ENCODE measurements around the gene NISCH.

DNA sequence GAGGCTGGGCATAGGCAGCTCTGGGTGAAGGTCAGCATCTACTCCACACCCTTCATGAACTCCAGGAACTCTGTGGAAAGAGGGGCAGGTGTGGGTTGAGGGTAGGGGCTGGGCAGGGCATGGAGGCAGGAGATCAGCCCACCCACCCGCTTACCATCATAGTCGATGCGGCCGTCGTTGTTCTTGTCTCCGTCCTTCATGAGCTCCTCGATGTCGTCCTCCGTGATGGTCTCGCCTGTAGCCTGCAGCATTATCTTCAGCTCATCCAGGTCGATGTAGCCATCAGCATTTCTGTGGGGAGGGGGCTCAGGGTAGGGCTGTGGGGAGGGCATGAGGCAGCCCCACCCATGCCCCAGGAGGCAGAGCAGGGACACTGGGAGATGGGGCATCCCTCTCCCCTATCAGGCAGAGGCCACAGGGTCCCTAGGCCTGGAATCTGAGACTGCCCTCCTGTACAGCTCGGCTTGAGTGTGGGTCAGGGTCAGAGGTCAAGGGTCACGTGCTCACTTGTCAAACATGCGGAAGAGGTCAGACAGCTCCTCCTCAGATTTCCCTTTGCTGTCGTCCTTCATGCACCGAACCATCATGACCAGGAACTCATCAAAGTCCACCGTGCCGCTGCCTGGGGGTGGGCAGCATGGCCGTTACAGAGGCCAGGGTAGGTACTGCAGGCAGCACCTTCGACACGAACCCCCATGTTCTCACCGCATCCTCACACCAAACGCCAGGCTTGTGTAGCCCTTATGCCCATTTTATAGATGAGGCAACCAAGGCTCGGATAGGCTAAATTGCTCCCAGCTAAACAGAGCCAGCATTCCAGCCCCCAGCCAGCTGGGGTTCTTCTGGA, 3.9 kb upstream of the NISCH start:
- TF ChIP-seq GABPB1 (CRISPR knock-in tag; IDR thresholded peaks at IDR 0.05) (no peak), CTCF (IDR thresholded peaks at IDR 0.05) (no peak), FOXJ3 (CRISPR knock-in tag; IDR thresholded peaks at IDR 0.05; ENCODE audit: borderline replicate concordance) (no peak), TEAD4 (CRISPR knock-in tag; IDR thresholded peaks at IDR 0.05) (no peak), ZNF423 (CRISPR knock-in tag; IDR thresholded peaks at IDR 0.05) (no peak), CREB1 (CRISPR knock-in tag; IDR thresholded peaks at IDR 0.05) (no peak)
- TF ChIP-seq, protein P1, sequence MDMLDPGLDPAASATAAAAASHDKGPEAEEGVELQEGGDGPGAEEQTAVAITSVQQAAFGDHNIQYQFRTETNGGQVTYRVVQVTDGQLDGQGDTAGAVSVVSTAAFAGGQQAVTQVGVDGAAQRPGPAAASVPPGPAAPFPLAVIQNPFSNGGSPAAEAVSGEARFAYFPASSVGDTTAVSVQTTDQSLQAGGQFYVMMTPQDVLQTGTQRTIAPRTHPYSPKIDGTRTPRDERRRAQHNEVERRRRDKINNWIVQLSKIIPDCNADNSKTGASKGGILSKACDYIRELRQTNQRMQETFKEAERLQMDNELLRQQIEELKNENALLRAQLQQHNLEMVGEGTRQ (CRISPR knock-in tag; IDR thresholded peaks at IDR 0.05), result no peak
